Measurements from ENCODE around the gene SH3RF3.

The SH3RF3 gene

GRCh38 chr2:109176928-109177327 lies 47.9 kb downstream of the SH3RF3 start:
- no peak for TF ChIP-seq CTCF (IDR thresholded peaks at IDR 0.05; ENCODE audit: low read depth, low read length, missing control alignments)
- DNase-seq (ENCODE audit: low read depth), result no peak
- H3K4me3 ChIP-seq (ENCODE audit: low read depth, low read length), result no peak overlapping the region

- H3K4me3 ChIP-seq (ENCODE audit: low read depth, low read length), result no peak overlapping the region
- no peak for DNase-seq (ENCODE audit: low read depth)
- TF ChIP-seq CTCF (IDR thresholded peaks at IDR 0.05; ENCODE audit: low read depth, low read length, missing control alignments), result no peak
Observed at GRCh38 chr2:109177635-109178034, 48.6 kb downstream of the SH3RF3 start.

- DNase-seq (ENCODE audit: low read depth), result no peak
- TF ChIP-seq CTCF (IDR thresholded peaks at IDR 0.05; ENCODE audit: low read depth, low read length, missing control alignments), result no peak
- H3K4me3 ChIP-seq (ENCODE audit: low read depth, low read length), result no peak overlapping the region
Observed at GRCh38 chr2:109178968-109179367, 50.0 kb downstream of the SH3RF3 start.

GRCh38 chr2:109180786-109181185 lies 51.8 kb downstream of the SH3RF3 start:
- H3K4me3 ChIP-seq (ENCODE audit: low read depth, low read length), result no peak overlapping the region
- TF ChIP-seq CTCF (IDR thresholded peaks at IDR 0.05; ENCODE audit: low read depth, low read length, missing control alignments), result no peak
- DNase-seq (ENCODE audit: low read depth), result no peak

GRCh38 chr2:109182426-109182825 lies 53.4 kb downstream of the SH3RF3 start:
- no peak for TF ChIP-seq CTCF (IDR thresholded peaks at IDR 0.05; ENCODE audit: low read depth, low read length, missing control alignments)
- no peak overlapping the region for H3K4me3 ChIP-seq (ENCODE audit: low read depth, low read length)
- no peak for DNase-seq (ENCODE audit: low read depth)

GRCh38 chr2:109183871-109184270 lies 54.9 kb downstream of the SH3RF3 start:
- DNase-seq (ENCODE audit: low read depth), result no peak
- TF ChIP-seq CTCF (IDR thresholded peaks at IDR 0.05; ENCODE audit: low read depth, low read length, missing control alignments), result no peak
- no peak overlapping the region for H3K4me3 ChIP-seq (ENCODE audit: low read depth, low read length)

GRCh38 chr2:109184368-109184767 lies 55.4 kb downstream of the SH3RF3 start:
- DNase-seq (ENCODE audit: low read depth), result no peak
- no peak overlapping the region for H3K4me3 ChIP-seq (ENCODE audit: low read depth, low read length)
- TF ChIP-seq CTCF (IDR thresholded peaks at IDR 0.05; ENCODE audit: low read depth, low read length, missing control alignments), result no peak
